Activated T-helper 17 cell treated with anti-CD3 and anti-CD28 coated beads, Interleukin-2, amount 50 U/mL, for 72 hours (primary cell): ENCODE data around the gene COL19A1. TPM values are rescaled to one million over a fixed set of nuclear protein-coding genes. Genes with fewer than 3 reads are reported as not detected.

Experiments used
- ATAC-seq: fragments of 150-1000 bp; cut with Tn5 transposase; replicated peaks from 2 replicates; pipeline ENCODE4 v1.10.0; 2021; ENCODE audit warnings: mild to moderate bottlenecking, moderate library complexity
- H3K27ac Mint-ChIP-seq: one replicate; pipeline ENCODE4 v1.8.0; 2022; ENCODE audit warnings: mixed read lengths
- H3K27me3 Mint-ChIP-seq: one replicate; pipeline ENCODE4 v1.8.0; 2022; ENCODE audit warnings: mixed read lengths
- H3K36me3 Mint-ChIP-seq: one replicate; pipeline ENCODE4 v1.8.0; 2022; ENCODE audit warnings: low read depth, mild to moderate bottlenecking, mixed read lengths
- H3K4me1 Mint-ChIP-seq: one replicate; pipeline ENCODE4 v1.8.0; 2022; ENCODE audit warnings: mixed read lengths
- H3K4me3 Mint-ChIP-seq: one replicate; pipeline ENCODE4 v1.8.0; 2022; ENCODE audit warnings: mild to moderate bottlenecking, mixed read lengths
- H3K9me3 Mint-ChIP-seq: one replicate; pipeline ENCODE4 v1.8.0; 2022; ENCODE audit warnings: mixed read lengths
- total RNA-seq, 2 donors: library from RNA; stranded (reverse); gene quantifications; one replicate each; pipeline ENCODE4 v1.2.3, GENCODE V29; 2022

The COL19A1 gene
- total RNA-seq, 2 donors from 2014 or later, result 0.48 to 1.3 TPM

- H3K27ac Mint-ChIP-seq, result no peak overlapping the region
- H3K4me1 Mint-ChIP-seq, result no peaks in the 10 kb centered on the region
- no peaks in the 10 kb centered on the region for H3K9me3 Mint-ChIP-seq
- H3K27me3 Mint-ChIP-seq, result peaks cover 6% of the 10 kb centered on the region
- H3K36me3 Mint-ChIP-seq, result no peaks in the 10 kb centered on the region
- no peak for ATAC-seq
- H3K4me3 Mint-ChIP-seq, result no peak overlapping the region
Observed at GRCh38 chr6:70175770-70176169, 309.4 kb downstream of the COL19A1 start.

- peaks cover 6% of the 10 kb centered on the region for H3K27me3 Mint-ChIP-seq
- H3K27ac Mint-ChIP-seq, result no peak overlapping the region
- H3K9me3 Mint-ChIP-seq, result no peaks in the 10 kb centered on the region
- no peaks in the 10 kb centered on the region for H3K4me1 Mint-ChIP-seq
- no peaks in the 10 kb centered on the region for H3K36me3 Mint-ChIP-seq
- ATAC-seq, result no peak
- no peak overlapping the region for H3K4me3 Mint-ChIP-seq
Observed at GRCh38 chr6:70176842-70177550, 310.6 kb downstream of the COL19A1 start.

- Mint-ChIP-seq H3K27ac (no peak overlapping the region), H3K27me3 (peaks cover 6% of the 10 kb centered on the region), H3K36me3 (no peaks in the 10 kb centered on the region), H3K4me1 (no peaks in the 10 kb centered on the region), H3K9me3 (no peaks in the 10 kb centered on the region), H3K4me3 (no peak overlapping the region)
- peak; percentile 9 for ATAC-seq
Observed at GRCh38 chr6:70180183-70180900, 314.0 kb downstream of the COL19A1 start.

DNA sequence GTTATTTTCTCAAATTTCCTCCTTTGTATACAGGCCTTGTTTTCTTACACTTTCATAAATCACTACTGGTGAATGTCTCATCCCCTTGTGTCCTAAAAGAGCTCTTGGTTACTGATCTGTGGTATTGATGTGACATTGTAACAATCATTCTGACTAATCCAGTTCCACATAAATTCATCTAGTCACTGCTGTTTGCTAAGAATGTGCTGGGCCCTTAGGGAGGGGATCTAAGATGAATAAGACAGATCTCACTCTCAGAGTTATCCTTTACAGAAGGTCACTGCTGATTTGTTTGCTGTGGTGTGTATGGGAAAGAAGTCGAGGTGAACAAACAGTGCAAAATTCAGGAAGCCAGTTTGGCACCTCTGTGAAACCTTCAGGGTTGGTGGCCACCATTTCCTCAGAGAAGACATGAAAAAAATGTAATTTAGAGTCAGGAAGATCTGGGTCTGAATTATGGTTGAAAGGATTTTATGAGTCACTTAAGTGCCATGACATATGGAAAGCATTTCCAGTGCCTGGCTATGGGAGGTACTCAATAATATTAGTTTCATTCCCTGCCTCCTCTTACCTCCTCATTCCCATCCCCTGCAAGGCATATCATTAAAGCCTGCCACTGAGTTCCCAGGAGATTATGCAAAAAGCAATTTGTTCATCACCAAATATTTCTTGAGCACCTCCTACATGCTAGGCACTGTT lies 314.7 kb downstream of the COL19A1 start:
- Mint-ChIP-seq H3K36me3 (no peaks in the 10 kb centered on the region), H3K4me1 (no peaks in the 10 kb centered on the region)

DNA sequence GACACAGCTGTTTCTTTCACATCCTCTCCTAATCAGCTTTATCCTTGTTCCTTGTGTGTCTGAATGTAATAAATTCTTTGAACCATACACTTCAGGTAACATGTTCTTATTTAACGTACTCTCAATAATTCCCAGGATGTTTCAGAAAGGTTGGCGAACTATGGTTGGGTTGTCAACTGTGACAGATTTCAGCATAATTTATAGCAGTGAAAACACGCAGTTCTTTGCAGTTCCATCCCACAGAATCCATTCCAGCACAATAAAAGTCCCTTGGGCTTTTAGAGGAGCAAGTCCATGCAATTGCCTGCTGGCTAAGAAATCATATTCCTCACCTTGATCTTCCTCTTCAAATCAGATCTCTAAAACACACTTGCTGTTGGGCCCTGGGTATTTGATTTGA lies 317.2 kb downstream of the COL19A1 start:
- Mint-ChIP-seq H3K4me1 (no peaks in the 10 kb centered on the region), H3K4me3 (no peak overlapping the region), H3K27ac (no peak overlapping the region), H3K9me3 (no peaks in the 10 kb centered on the region), H3K36me3 (no peaks in the 10 kb centered on the region), H3K27me3 (no peaks in the 10 kb centered on the region)
- ATAC-seq, result no peak

More for the DNA sequence above, 314.7 kb downstream of the COL19A1 start:
- H3K27ac Mint-ChIP-seq, result no peak overlapping the region
- peak; percentile 84 for ATAC-seq
- peaks cover 6% of the 10 kb centered on the region for H3K27me3 Mint-ChIP-seq
- H3K9me3 Mint-ChIP-seq, result no peaks in the 10 kb centered on the region
- H3K4me3 Mint-ChIP-seq, result no peak overlapping the region

GRCh38 chr6:70184723-70185122 lies 318.4 kb downstream of the COL19A1 start:
- no peak overlapping the region for H3K4me3 Mint-ChIP-seq
- no peak for ATAC-seq
- no peak overlapping the region for H3K27ac Mint-ChIP-seq
- no peaks in the 10 kb centered on the region for H3K9me3 Mint-ChIP-seq
- H3K27me3 Mint-ChIP-seq, result no peaks in the 10 kb centered on the region
- H3K4me1 Mint-ChIP-seq, result no peaks in the 10 kb centered on the region
- H3K36me3 Mint-ChIP-seq, result no peaks in the 10 kb centered on the region

GRCh38 chr6:70186461-70186860 lies 320.1 kb downstream of the COL19A1 start:
- H3K4me3 Mint-ChIP-seq, result no peak overlapping the region
- H3K4me1 Mint-ChIP-seq, result no peaks in the 10 kb centered on the region
- ATAC-seq, result no peak
- no peak overlapping the region for H3K27ac Mint-ChIP-seq
- no peaks in the 10 kb centered on the region for H3K36me3 Mint-ChIP-seq
- H3K9me3 Mint-ChIP-seq, result no peaks in the 10 kb centered on the region
- H3K27me3 Mint-ChIP-seq, result no peaks in the 10 kb centered on the region

DNA sequence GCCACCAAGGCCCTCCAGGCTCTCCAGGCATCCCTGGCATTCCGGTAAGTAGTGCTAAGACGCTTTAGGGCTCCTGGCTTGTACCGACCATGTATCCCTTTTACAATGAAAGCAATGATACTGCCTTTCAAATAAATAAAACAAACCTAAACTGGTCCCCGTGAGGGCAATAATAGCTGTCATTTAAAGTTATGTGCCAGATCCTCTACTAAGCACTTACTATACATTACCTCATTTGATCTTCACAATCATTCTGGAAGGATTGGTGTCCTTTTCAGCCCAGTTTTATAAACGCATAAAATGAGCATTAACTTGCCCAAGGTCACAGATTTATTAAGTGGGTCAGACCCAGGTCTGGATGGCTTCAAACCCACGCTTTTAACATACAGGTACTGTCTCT lies 321.8 kb downstream of the COL19A1 start:
- Mint-ChIP-seq H3K27me3 (peaks cover 5% of the 10 kb centered on the region), H3K4me1 (no peaks in the 10 kb centered on the region), H3K9me3 (no peaks in the 10 kb centered on the region), H3K36me3 (no peaks in the 10 kb centered on the region), H3K27ac (no peak overlapping the region), H3K4me3 (no peak overlapping the region)
- no peak for ATAC-seq

GRCh38 chr6:70194421-70194820 lies 328.1 kb downstream of the COL19A1 start:
- Mint-ChIP-seq H3K36me3 (no peaks in the 10 kb centered on the region), H3K27ac (no peak overlapping the region), H3K9me3 (no peaks in the 10 kb centered on the region), H3K27me3 (peaks cover 19% of the 10 kb centered on the region), H3K4me3 (no peak overlapping the region), H3K4me1 (no peaks in the 10 kb centered on the region)
- ATAC-seq, result no peak

GRCh38 chr6:70196531-70196930 lies 330.2 kb downstream of the COL19A1 start:
- H3K27me3 Mint-ChIP-seq, result peaks cover 19% of the 10 kb centered on the region
- no peaks in the 10 kb centered on the region for H3K36me3 Mint-ChIP-seq
- H3K4me1 Mint-ChIP-seq, result no peaks in the 10 kb centered on the region
- H3K9me3 Mint-ChIP-seq, result no peaks in the 10 kb centered on the region
- ATAC-seq, result no peak
- no peak overlapping the region for H3K4me3 Mint-ChIP-seq
- no peak overlapping the region for H3K27ac Mint-ChIP-seq

- no peaks in the 10 kb centered on the region for H3K9me3 Mint-ChIP-seq
- H3K4me3 Mint-ChIP-seq, result no peak overlapping the region
- peaks cover 8% of the 10 kb centered on the region for H3K27me3 Mint-ChIP-seq
- no peak for ATAC-seq
- H3K4me1 Mint-ChIP-seq, result no peaks in the 10 kb centered on the region
- H3K27ac Mint-ChIP-seq, result no peak overlapping the region
- H3K36me3 Mint-ChIP-seq, result no peaks in the 10 kb centered on the region
Observed at GRCh38 chr6:70198785-70199184, 332.4 kb downstream of the COL19A1 start.

GRCh38 chr6:70208235-70208790 lies 342.0 kb downstream of the COL19A1 start:
- no peaks in the 10 kb centered on the region for H3K9me3 Mint-ChIP-seq
- no peak overlapping the region for H3K4me3 Mint-ChIP-seq
- H3K27me3 Mint-ChIP-seq, result peaks cover 7% of the 10 kb centered on the region
- no peaks in the 10 kb centered on the region for H3K4me1 Mint-ChIP-seq
- no peaks in the 10 kb centered on the region for H3K36me3 Mint-ChIP-seq
- no peak for ATAC-seq
- H3K27ac Mint-ChIP-seq, result no peak overlapping the region

- H3K27me3 Mint-ChIP-seq, result peaks cover 8% of the 10 kb centered on the region
- no peak for ATAC-seq
Observed at GRCh38 chr6:70210462-70210861, 344.1 kb downstream of the COL19A1 start.

DNA sequence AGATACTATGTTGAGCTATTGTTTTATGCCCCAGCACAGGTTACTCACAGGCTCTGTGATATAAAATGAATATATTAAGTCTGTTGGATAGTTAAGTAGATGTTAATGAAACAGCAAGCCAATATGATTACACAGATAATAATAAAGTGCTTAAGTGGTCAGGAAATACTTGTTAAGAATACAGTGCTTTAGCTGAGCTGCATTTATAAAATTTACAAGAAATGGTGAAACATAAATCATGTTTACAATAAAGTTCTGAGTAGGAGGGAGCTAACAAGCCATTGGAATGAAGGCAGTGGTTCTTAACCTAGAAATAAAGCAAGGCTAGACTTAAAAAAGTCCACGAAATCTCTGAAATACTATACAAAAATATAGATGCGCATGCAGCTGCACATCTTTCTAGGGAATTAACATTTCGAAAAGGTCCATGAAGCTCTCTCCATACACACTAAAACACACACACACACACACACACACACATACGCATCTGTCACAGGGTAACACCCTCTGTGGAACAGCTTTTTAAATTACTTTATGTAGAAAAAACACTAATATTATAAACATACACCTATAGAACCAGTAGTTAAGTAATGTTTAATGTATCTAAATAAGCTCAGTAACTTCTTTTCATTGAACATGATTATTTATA lies 349.2 kb downstream of the COL19A1 start:
- Mint-ChIP-seq H3K36me3 (no peaks in the 10 kb centered on the region), H3K27me3 (peaks cover 24% of the 10 kb centered on the region), H3K27ac (no peak overlapping the region), H3K9me3 (no peaks in the 10 kb centered on the region), H3K4me1 (no peaks in the 10 kb centered on the region), H3K4me3 (no peak overlapping the region)
- ATAC-seq, result no peak

More at GRCh38 chr6:70210462-70210861, 344.1 kb downstream of the COL19A1 start:
- H3K4me3 Mint-ChIP-seq, result no peak overlapping the region
- no peak overlapping the region for H3K27ac Mint-ChIP-seq
- H3K9me3 Mint-ChIP-seq, result no peaks in the 10 kb centered on the region
- no peaks in the 10 kb centered on the region for H3K36me3 Mint-ChIP-seq
- H3K4me1 Mint-ChIP-seq, result no peaks in the 10 kb centered on the region
